GM21390 (cell line): Measurements from ENCODE around the gene CTNNBIP1.
"Not testable (repeated sequence)": the region's sequence is repeated elsewhere in the genome, so short reads cannot be mapped to it uniquely, and the experiment has no call there.

ENCODE experiments used
- ATAC-seq: cut with Tn5 transposase; IDR thresholded peaks from one replicate; pipeline ENCODE4 v1.9.1; 2021; ENCODE audit not compliant: unreplicated experiment

The CTNNBIP1 gene, protein sequence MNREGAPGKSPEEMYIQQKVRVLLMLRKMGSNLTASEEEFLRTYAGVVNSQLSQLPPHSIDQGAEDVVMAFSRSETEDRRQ

DNA sequence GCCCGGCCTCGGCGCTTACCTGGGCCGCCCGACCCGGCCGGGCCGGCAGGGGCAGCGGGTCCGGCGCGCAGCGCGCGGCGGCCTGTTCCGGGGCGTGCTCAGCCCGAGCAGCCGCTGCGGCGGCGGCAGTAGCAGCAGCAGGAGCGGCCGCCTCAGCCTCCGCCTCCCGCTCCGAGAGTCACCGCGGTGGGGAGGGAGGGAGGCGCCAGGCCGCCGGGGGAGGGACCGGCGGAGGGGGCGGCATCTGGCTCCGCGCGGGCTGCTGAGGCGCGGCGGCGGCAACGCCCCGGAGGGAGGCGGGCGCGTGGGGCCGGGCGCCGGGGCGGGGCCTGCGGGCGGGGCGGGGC, at the start of gene CTNNBIP1:
Gene CTNNBIP1, minus strand, starts transcription at position 194 of the 347 bp plus-strand sequence. CDS start 38,205 bp downstream, outside the sequence.
- ATAC-seq: peak; percentile 72

GRCh38 chr1:9957726-9958125, 47.7 kb upstream of the CTNNBIP1 start:
- no peak for ATAC-seq

DNA sequence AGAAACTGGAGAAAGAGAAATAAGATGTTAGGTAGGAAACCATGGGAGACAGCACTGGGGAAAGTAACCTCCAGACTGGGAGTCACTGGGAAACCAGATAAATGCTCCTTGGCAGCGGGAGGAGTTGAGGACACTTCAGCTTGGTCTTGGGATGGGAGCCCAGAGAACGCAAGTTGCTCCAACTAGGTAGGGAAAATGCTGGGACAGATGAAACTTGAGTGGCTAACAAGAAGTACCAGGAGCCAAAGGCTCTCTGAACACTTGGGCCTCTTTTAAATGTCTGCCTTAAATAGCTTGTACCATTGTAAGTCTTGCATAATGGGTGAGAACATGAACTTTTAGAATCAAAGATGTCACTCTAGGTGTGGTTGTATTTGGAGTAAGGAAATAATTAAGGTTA, 36.2 kb upstream of the CTNNBIP1 start:
- ATAC-seq: no peak

DNA sequence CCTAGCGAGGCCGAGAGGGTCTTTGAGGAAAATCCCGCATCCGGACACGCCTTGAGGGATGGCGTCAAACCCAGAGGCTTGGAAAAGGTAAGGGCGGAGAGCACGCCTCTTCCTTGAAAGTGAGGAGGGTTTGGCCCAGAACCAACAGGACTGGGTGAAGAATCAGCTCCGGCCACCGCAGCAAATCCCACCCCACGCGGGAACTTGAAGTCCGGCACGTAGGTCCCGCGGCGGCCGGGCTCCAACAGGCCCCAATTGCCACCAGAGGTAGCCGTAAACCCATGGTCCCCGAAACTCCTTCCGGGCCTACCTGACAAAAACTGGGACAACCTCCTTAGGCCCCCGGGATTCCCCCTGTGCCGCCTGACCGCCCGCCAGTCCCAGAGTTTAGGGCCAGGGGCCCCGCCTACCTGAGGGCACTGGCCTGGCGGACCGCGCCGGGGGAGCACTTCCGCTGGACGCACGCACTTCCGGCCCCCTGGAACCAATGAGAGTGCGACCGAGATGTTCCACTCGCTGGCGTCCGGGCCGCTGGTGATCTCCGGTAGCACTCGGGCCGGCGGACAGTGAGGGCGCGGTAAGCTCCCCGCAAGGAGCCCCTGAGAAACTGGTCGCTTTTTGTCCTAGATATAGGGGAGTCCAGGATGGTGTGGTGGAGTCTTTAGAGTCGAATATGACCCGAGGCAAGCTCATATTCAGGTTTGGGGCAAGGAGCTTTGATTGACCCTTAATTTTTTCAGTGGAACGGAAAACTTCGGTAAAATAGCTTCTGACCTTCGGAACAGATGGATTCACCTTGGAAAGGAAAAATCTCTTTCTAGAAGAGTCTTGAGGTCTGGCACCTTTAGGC, 33.1 kb upstream of the CTNNBIP1 start, which contains the start of the genes LZIC and NMNAT1:
Gene LZIC, minus strand, starts transcription at position 453 of the 850 bp plus-strand sequence. CDS start 6,772 bp downstream, outside the sequence.
Gene NMNAT1, plus strand, starts transcription at position 537 of the 850 bp plus-strand sequence. CDS start 28,599 bp downstream, outside the sequence.
- peak; percentile 84 for ATAC-seq

DNA sequence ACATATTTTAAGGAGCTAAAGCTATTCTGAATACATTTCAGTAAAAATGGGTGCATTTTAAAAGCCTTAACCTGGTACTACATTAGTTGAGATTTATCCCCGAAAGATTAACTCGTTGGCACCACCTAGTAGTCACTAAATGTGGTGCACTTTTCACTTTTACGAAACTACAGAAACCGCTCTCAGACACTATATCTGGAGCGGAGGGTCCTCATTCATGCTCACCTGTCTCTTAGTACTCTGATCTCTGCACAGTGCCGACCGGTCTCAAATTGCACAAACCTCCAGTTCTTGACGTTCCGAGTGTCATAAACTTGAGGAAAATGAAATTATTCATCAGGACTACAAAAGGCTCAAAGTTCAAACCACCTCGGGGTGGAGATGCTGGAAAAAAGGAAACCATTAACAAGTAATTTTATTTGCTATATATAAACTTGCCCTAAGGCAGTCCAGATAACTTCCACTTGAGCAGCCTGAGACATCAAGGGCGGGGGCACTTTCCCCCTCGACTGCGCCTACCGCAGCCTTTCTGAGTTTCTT, 32.4 kb upstream of the CTNNBIP1 start:
- peak; percentile 23 for ATAC-seq

DNA sequence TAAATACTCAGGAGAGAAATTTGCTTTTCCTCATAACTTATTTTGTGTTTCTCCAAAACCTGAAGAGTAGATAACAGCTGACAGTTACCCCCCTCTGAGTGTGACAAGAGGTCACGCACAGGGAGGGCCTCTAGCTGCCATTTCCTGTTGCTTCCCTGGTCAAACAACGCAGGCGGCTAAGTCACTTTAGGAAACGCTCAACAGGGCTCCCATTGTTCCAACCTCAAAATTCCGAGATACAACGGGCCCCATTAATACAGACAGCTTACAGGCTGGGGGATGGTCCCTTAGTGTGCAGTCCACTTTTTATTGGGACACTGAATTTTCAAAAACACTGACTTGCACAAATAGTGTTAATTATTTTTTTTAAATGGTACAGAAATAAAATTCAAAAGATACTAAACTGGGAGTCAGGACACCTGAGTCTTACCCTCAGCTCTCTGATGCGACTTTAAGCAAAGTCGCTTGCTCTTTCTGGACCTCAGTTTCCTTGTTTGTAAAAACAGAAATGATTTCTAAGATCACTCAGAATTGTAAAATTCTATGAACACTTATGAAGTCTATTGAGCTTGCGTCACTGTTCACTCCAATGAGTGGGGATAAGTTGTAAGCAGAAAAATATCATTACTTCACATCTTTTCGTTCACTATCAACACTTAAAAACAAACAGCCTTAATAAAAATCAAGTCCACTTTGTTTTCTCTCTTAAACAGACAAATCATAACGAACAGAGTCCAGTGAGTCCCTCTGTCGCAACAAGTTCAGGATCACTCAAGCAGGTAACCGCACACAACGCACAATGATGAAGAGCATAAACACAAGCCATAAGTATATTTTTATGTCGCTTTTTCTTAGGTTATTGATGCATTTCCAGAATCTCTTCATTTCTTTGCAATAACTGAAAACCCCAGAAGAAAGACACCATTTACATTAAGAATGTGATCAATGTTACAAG, 19.6 kb upstream of the CTNNBIP1 start:
- no peak for ATAC-seq

DNA sequence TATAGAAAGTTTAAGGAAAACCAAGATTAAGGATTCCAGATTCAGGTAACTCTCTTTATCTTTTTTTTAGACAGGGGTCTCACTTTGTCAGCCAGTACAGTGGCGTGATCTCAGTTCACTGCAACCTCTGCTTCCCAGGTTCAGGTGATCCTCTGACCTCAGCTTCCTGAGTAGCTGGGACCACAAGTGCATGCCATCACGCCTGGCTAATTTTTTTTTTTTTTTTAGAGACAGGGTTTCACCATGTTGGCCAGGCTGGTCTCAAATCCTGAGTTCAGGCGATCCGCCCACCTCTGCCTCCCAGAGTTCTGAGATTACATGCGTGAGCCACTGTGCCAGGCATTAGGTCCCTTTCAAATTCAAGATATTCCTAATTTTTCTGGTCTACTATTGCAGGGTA, 17.2 kb upstream of the CTNNBIP1 start:
- no peak for ATAC-seq

GRCh38 chr1:9922342-9922741, 12.3 kb upstream of the CTNNBIP1 start:
- no peak for ATAC-seq

GRCh38 chr1:9920606-9921005, 10.5 kb upstream of the CTNNBIP1 start:
- no peak for ATAC-seq

DNA sequence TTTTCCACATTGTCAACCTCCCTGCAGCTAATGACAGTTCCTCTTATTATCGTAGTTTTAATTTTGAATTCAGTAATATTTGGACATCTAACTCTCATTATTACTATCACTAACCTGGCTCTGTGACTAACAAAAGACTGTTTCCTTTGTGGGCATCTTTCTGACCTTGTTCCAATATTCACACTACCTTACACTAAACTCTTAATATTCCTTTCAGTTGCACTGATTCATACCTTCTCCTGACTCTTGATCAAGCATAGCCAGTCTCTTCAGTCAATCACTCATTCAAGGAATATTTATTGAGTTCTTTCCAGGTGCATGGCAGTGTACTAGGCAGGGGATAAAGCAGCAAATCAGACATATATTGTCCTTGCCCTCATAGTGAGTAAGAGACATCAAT, 7.8 kb upstream of the CTNNBIP1 start:
- no peak for ATAC-seq

DNA sequence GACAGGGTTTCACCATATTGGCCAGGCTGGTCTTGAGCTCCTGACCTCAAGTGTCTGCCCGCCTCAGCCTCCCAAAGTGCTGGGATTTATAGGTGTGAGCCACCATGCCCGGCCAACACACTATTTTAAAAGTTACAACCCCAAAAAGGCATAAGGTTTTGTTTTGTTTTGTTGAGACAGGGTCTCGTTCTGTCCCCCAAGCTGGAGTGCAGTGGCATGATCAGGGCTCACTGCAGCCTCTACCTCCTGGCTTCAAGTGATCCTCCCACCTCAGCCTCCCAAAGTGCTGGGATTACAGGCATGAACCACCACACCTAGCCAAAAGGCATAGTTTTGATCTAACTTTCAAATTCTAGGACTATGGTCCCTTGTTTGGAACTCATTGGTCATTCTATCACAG, 7.4 kb upstream of the CTNNBIP1 start:
- ATAC-seq: not testable (repeated sequence)

GRCh38 chr1:9916452-9916851, 6.4 kb upstream of the CTNNBIP1 start:
- ATAC-seq: no peak

DNA sequence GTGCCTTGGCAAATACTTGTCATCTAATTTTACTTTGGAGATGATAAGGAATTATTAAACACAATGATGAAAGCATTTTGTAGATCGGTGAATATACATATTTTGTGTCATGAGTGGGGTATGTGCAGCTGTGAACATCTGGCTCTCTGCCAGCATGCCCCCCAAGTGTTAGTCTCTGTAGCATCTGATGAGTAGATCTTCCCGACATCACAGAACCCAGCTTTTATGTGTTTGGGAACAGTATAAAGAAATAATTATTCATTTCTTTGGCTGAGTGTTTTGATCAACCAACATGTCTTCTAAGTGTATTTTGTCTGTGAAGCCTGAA, 4.5 kb upstream of the CTNNBIP1 start:
- no peak for ATAC-seq

DNA sequence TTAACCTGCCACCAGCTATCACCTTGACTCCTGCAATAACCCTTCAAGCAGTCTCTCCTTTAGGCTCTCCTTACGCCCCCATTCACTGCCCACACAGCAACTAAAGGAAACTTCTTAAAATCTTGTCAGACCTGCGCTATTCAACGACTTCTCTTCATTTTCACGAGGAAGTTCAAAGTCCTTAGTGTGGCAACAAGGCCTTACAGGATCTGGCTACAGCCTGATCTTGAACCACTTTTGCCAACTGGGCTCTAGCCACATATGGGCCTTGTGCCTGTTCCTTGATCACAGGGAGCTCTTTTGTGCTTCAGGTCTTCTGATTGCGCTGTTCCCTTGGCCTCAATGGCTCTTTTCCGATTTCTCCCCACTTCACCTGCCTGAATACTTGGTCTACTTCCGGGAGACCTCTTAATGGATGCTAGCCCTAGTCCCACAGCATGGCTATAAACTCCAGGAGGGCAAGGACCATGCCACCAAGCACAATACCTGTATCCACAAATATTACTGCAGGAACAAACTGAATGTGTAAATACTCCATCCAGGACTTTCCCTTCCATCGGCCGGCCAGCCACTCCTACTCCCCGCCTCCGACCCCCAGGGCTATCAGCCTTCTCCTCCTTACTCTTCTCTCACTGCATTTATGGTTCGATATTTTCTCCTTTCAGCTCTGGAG, 2.3 kb upstream of the CTNNBIP1 start:
- no peak for ATAC-seq

GRCh38 chr1:9910423-9911178, 532 bp upstream of the CTNNBIP1 start:
- ATAC-seq: peak; percentile 91

DNA sequence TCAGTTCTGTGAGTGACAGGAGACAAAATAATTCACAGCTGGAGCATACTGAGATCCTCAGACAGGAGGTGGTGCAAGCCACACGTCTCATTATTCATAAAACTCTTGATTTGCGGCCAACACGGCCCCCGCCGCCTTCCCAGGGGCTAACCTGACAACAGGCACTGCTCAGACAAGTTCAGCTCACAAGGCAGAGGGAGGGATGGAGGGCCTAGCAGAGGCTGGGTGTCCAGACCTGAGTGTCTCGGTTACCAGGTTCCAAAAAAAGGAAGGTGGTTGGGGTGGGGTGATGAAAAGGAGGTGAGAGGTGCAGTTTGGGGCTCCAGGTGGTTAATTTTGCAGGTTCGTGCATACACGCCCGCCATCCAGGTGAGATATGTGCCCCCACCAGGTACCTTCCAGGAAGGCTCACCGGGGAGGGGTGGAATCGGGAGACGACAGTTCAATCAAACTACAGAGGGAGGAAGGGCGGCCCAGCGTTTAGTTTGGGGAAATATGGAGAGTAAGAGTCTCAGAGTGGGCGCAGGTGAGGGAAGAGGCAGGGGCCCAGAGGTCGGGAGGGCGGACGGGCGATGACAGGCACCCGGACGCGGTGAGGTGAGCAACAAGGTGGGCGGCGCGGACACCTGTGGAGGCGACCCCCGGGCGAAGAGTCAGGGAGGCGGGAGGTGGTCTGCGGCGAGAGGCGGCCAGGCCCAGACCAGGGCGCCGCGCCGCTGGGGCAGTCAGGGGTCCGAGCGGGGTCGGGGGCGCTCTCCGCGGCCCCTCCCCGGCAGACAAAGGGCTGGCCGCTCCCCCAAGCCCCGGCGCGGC, 629 bp downstream of the CTNNBIP1 start:
- no peak for ATAC-seq

DNA sequence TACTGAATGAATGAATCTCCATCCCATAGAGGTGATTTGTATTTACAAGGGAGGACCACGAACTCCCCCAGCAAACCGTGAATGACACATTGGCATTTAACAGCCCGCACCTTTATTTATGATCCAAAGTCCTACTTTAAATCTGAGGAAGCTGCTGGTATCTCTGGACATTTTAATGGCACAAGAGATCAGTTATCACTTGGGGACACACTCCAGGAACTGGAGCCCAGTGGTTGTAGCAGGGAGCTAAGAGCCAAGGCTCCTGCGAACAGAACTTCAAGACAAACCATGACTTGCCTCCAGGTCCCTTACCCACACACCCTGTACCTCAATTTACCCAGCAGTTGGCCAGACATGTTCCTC, 1.2 kb downstream of the CTNNBIP1 start:
- ATAC-seq: no peak

GRCh38 chr1:9907441-9907840, 2.6 kb downstream of the CTNNBIP1 start:
- ATAC-seq: no peak

- ATAC-seq: no peak
Observed at GRCh38 chr1:9906466-9906865, 3.6 kb downstream of the CTNNBIP1 start.
